Mesenchymal stem cell (in vitro differentiated cells and primary cell): ENCODE measurements around the gene KCTD16. TPM values are rescaled to one million over a fixed set of nuclear protein-coding genes. Genes with fewer than 3 reads are reported as not detected.

Experiments used
- DNase-seq: peaks from one replicate; pipeline ENCODE4 v3.0.0-alpha.2; 2013
- H2AFZ ChIP-seq: one replicate; pipeline ENCODE4 v1.6.1; 2013; ENCODE audit warnings: low read depth, mild to moderate bottlenecking, control low read depth, inconsistent platforms, low read length, moderate library complexity
- H2AK5ac ChIP-seq: 2 replicates; pipeline ENCODE4 v1.6.1; 2013; ENCODE audit warnings: low read length, moderate library complexity, mild to moderate bottlenecking, inconsistent platforms; ENCODE audit not compliant: severe bottlenecking
- H2BK120ac ChIP-seq: one replicate; pipeline ENCODE4 v1.6.1; 2013; ENCODE audit warnings: low read depth, mild to moderate bottlenecking, inconsistent platforms, low read length, moderate library complexity
- H2BK12ac ChIP-seq, 2 experiments: one replicate each; pipeline ENCODE4 v1.6.1; 2013; ENCODE audit warnings: inconsistent platforms in 2 of 2, low read length in 2 of 2, mild to moderate bottlenecking in 2 of 2, moderate library complexity in 2 of 2, control low read depth in 1 of 2
- H2BK15ac ChIP-seq: one replicate; pipeline ENCODE4 v1.6.1; 2013; ENCODE audit warnings: mild to moderate bottlenecking, low read depth, inconsistent platforms; ENCODE audit not compliant: poor library complexity, severe bottlenecking
- H2BK5ac ChIP-seq: 2 replicates; pipeline ENCODE4 v1.6.1; 2013; ENCODE audit warnings: low read depth, mild to moderate bottlenecking, low read length, control low read depth, inconsistent platforms; ENCODE audit not compliant: poor library complexity, severe bottlenecking
- H3K14ac ChIP-seq, 2 experiments: one replicate each; pipeline ENCODE4 v1.6.1; 2013; ENCODE audit warnings: inconsistent platforms in 2 of 2, low read length in 2 of 2, control low read depth in 1 of 2, mild to moderate bottlenecking in 1 of 2, moderate library complexity in 1 of 2
- H3K18ac ChIP-seq, 2 experiments: one replicate each; pipeline ENCODE4 v1.6.1; 2013; ENCODE audit warnings: inconsistent platforms in 2 of 2, low read length in 2 of 2, control low read depth in 1 of 2, low read depth in 1 of 2, mild to moderate bottlenecking in 1 of 2
- H3K23ac ChIP-seq, 2 experiments: one replicate each; pipeline ENCODE4 v1.6.1; 2013; ENCODE audit warnings: inconsistent platforms in 2 of 2, low read length in 2 of 2, mild to moderate bottlenecking in 2 of 2, moderate library complexity in 2 of 2, control low read depth in 1 of 2
- H3K27ac ChIP-seq: 2 replicates; pipeline ENCODE4 v1.5.1; 2013; ENCODE audit warnings: mild to moderate bottlenecking, moderate library complexity, low read length, control low read depth, inconsistent platforms; ENCODE audit not compliant: poor library complexity, severe bottlenecking
- H3K27me3 ChIP-seq, 2 experiments: 2 replicates each; pipeline versions ENCODE4 v1.6.1 to v1.7.0; 2013; ENCODE audit warnings: low read length in 2 of 2, mild to moderate bottlenecking in 2 of 2, moderate library complexity in 2 of 2, control low read depth in 1 of 2, inconsistent platforms in 1 of 2; ENCODE audit not compliant: control insufficient read depth in 1 of 2, insufficient read depth in 1 of 2
- H3K36me3 ChIP-seq, 2 experiments: 2 replicates each; pipeline versions ENCODE4 v1.6.1 to v1.7.0; 2013; ENCODE audit warnings: low read length in 2 of 2, control low read depth in 1 of 2, inconsistent platforms in 1 of 2, low read depth in 1 of 2, mild to moderate bottlenecking in 1 of 2; ENCODE audit not compliant: insufficient read depth in 2 of 2, control insufficient read depth in 1 of 2
- H3K4ac ChIP-seq, 2 experiments: one replicate each; pipeline ENCODE4 v1.6.1; 2013; ENCODE audit warnings: inconsistent platforms in 2 of 2, low read length in 2 of 2, mild to moderate bottlenecking in 2 of 2, moderate library complexity in 2 of 2, control low read depth in 1 of 2, low read depth in 1 of 2
- H3K4me1 ChIP-seq: 2 replicates; pipeline ENCODE4 v1.6.1; 2013; ENCODE audit warnings: low read depth, low read length, control low read depth; ENCODE audit not compliant: control insufficient read depth, insufficient read depth
- H3K4me2 ChIP-seq: 2 replicates; pipeline ENCODE4 v1.6.1; 2013; ENCODE audit warnings: low read length, mild to moderate bottlenecking, inconsistent platforms; ENCODE audit not compliant: poor library complexity, severe bottlenecking
- H3K4me3 ChIP-seq, 2 experiments: 2 replicates each; pipeline versions ENCODE4 v1.5.1 to v1.7.0; 2013; ENCODE audit warnings: low read length in 2 of 2, mild to moderate bottlenecking in 2 of 2, control low read depth in 1 of 2, low read depth in 1 of 2; ENCODE audit not compliant: insufficient read depth in 1 of 2
- H3K79me1 ChIP-seq: replicated peaks from 2 replicates; pipeline ENCODE4 v1.6.1; 2013; ENCODE audit warnings: mild to moderate bottlenecking, control low read depth, low read length, inconsistent platforms; ENCODE audit not compliant: poor library complexity, severe bottlenecking
- H3K9ac ChIP-seq: 2 replicates; pipeline ENCODE4 v1.7.0; 2013; ENCODE audit warnings: mild to moderate bottlenecking, low read length, moderate library complexity
- H3K9me3 ChIP-seq: 2 replicates; pipeline ENCODE4 v1.7.0; 2013; ENCODE audit warnings: mild to moderate bottlenecking, low read length; ENCODE audit not compliant: control insufficient read depth
- H4K8ac ChIP-seq: one replicate; pipeline ENCODE4 v1.6.1; 2013; ENCODE audit warnings: inconsistent platforms, mild to moderate bottlenecking, low read length, moderate library complexity
- H4K91ac ChIP-seq: one replicate; pipeline ENCODE4 v1.6.1; 2013; ENCODE audit warnings: mild to moderate bottlenecking, low read length, inconsistent platforms
- WGBS: methylation state at CpG from one replicate; pipeline ENCODE4 v1.1.7; 2013; ENCODE audit warnings: mixed read lengths; 5-methylcytosine and 5-hydroxymethylcytosine counted together
- polyA plus RNA-seq, 2 experiments: library from polyadenylated mRNA; stranded (reverse); fragments of 200-250 nt; gene quantifications; one replicate each; pipeline ENCODE4 v1.2.3, GENCODE V29; 2013

The KCTD16 gene
- polyA plus RNA-seq (2013, experiment 1 of 2) = 0.22 TPM
- 0.19 TPM for polyA plus RNA-seq (2013, experiment 2 of 2)

GRCh38 chr5:144170276-144171024 is at the start of gene KCTD16, which contains the start of gene YIPF5:
TSS of gene KCTD16 (plus strand) at chr5:144170873.
TSS of gene YIPF5 (minus strand) at chr5:144170659. CDS start at chr5:144169955, 704 bp downstream.
- H2BK120ac ChIP-seq = peak within 1 kb of the TSS; percentile 86
- H3K27me3 ChIP-seq = no peaks in the 10 kb centered on the region
- H3K4me1 ChIP-seq = no peaks in the 10 kb centered on the region
- no peak within 1 kb of the TSS for H2BK5ac ChIP-seq
- peak within 1 kb of the TSS; percentile 84 for H3K27ac ChIP-seq
- H2AK5ac ChIP-seq = peak within 1 kb of the TSS; percentile 60
- peak within 1 kb of the TSS in 1 of 2 experiments; percentile 77 for H3K23ac ChIP-seq
- H2BK12ac ChIP-seq = no peak within 1 kb of the TSS
- peak within 1 kb of the TSS; percentile 99 for H4K8ac ChIP-seq
- WGBS = under 1% methylated on average over 36 of the region's 39 CpGs
- H3K18ac ChIP-seq = peak within 1 kb of the TSS; percentile 97 to 99
- no peaks in the 10 kb centered on the region for H3K79me1 ChIP-seq
- H3K4me2 ChIP-seq = peak within 1 kb of the TSS; percentile 59
- H4K91ac ChIP-seq = peak within 1 kb of the TSS; percentile 98
- H2BK15ac ChIP-seq = peak within 1 kb of the TSS; percentile 15
- H3K4me3 ChIP-seq = peak within 1 kb of the TSS; percentile 96 to 97
- peak within 1 kb of the TSS; percentile 90 to 96 for H3K14ac ChIP-seq
- peak; percentile 96 for DNase-seq
- peak within 1 kb of the TSS; percentile 98 for H3K9ac ChIP-seq
- peak within 1 kb of the TSS; percentile 92 to 95 for H3K4ac ChIP-seq
- peak within 1 kb of the TSS; percentile 73 for H2AFZ ChIP-seq
- H3K9me3 ChIP-seq = no peaks in the 10 kb centered on the region
- peaks cover under 1 to 36% of the 10 kb centered on the region in 2 experiments for H3K36me3 ChIP-seq

- no peak overlapping the region for H2AFZ ChIP-seq
- no peak overlapping the region for H3K18ac ChIP-seq
- H3K23ac ChIP-seq = no peak overlapping the region
- H3K4me1 ChIP-seq = peaks cover 2% of the 10 kb centered on the region
- H3K27ac ChIP-seq = no peak overlapping the region
- no peak for DNase-seq
- H3K36me3 ChIP-seq = no peaks in the 10 kb centered on the region
- H3K9me3 ChIP-seq = peaks cover 6% of the 10 kb centered on the region
- WGBS = 100% methylated on average over 1 of the region's 1 CpG
- no peak overlapping the region for H4K91ac ChIP-seq
- H3K79me1 ChIP-seq = no peaks in the 10 kb centered on the region
- no peak overlapping the region for H3K14ac ChIP-seq
- H4K8ac ChIP-seq = no peak overlapping the region
- no peaks in the 10 kb centered on the region for H3K27me3 ChIP-seq
- H2BK15ac ChIP-seq = no peak overlapping the region
- H2BK12ac ChIP-seq = no peak overlapping the region
- H3K4ac ChIP-seq = no peak overlapping the region
- H3K9ac ChIP-seq = no peak overlapping the region
- no peak overlapping the region for H3K4me2 ChIP-seq
- no peak overlapping the region for H2BK5ac ChIP-seq
- H3K4me3 ChIP-seq = peak overlapping the region in 1 of 2 experiments; percentile 19
- H2BK120ac ChIP-seq = no peak overlapping the region
- H2AK5ac ChIP-seq = no peak overlapping the region
These were observed 49.1 kb upstream of the KCTD16 start for GRCh38 chr5:144121577-144121976.

DNA sequence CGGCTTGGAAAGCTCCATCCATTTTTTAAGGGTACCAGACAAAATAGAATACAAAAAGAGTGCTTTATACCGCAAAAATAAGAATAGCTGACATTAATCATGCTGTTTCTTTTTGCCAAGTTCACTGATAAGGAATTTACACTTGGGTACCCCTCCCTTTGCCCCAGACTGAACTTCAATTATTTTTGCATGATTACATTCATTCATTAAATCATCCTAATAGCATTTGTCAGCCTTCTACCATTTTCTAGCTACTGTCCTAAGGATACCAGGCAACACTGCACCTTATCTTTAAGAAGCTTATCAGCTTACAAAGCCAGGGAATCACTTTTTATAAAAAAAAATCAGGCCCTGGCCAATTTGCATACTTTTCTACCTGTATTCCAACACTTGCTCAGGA is 48.6 kb upstream of the KCTD16 start:
- no peak overlapping the region for H4K8ac ChIP-seq
- H3K4me1 ChIP-seq = peaks cover 2% of the 10 kb centered on the region
- H2BK12ac ChIP-seq = no peak overlapping the region
- H2BK5ac ChIP-seq = no peak overlapping the region
- H3K27me3 ChIP-seq = no peaks in the 10 kb centered on the region
- no peak overlapping the region for H2BK120ac ChIP-seq
- H2AK5ac ChIP-seq = no peak overlapping the region
- WGBS = 99% methylated on average over 2 of the region's 2 CpGs
- no peak overlapping the region for H3K4ac ChIP-seq
- H3K14ac ChIP-seq = no peak overlapping the region
- H3K36me3 ChIP-seq = no peaks in the 10 kb centered on the region
- H3K4me3 ChIP-seq = peak overlapping the region in 1 of 2 experiments; percentile 15
- H3K79me1 ChIP-seq = no peaks in the 10 kb centered on the region
- no peak overlapping the region for H3K4me2 ChIP-seq
- DNase-seq = no peak
- no peak overlapping the region for H3K9ac ChIP-seq
- H3K18ac ChIP-seq = no peak overlapping the region
- no peak overlapping the region for H2AFZ ChIP-seq
- no peak overlapping the region for H3K27ac ChIP-seq
- no peak overlapping the region for H3K23ac ChIP-seq
- H4K91ac ChIP-seq = no peak overlapping the region
- no peak overlapping the region for H2BK15ac ChIP-seq
- peaks cover 6% of the 10 kb centered on the region for H3K9me3 ChIP-seq

- no peak overlapping the region for H2AFZ ChIP-seq
- no peak overlapping the region for H2BK5ac ChIP-seq
- H3K9me3 ChIP-seq = peaks cover 6% of the 10 kb centered on the region
- H3K79me1 ChIP-seq = no peaks in the 10 kb centered on the region
- H3K4ac ChIP-seq = no peak overlapping the region
- H3K9ac ChIP-seq = peak overlapping the region; percentile 4
- H3K4me1 ChIP-seq = peaks cover 2% of the 10 kb centered on the region
- no peak for DNase-seq
- H2BK15ac ChIP-seq = no peak overlapping the region
- H3K4me2 ChIP-seq = no peak overlapping the region
- H3K18ac ChIP-seq = no peak overlapping the region
- no peak overlapping the region for H2BK120ac ChIP-seq
- no peak overlapping the region for H2AK5ac ChIP-seq
- no peaks in the 10 kb centered on the region for H3K27me3 ChIP-seq
- H3K23ac ChIP-seq = no peak overlapping the region
- no peak overlapping the region for H4K8ac ChIP-seq
- no peak overlapping the region for H3K14ac ChIP-seq
- no peaks in the 10 kb centered on the region for H3K36me3 ChIP-seq
- H3K4me3 ChIP-seq = no peak overlapping the region
- no peak overlapping the region for H3K27ac ChIP-seq
- no peak overlapping the region for H2BK12ac ChIP-seq
- WGBS = 90% methylated on average over 3 of the region's 3 CpGs
- no peak overlapping the region for H4K91ac ChIP-seq
These were observed 48.0 kb upstream of the KCTD16 start for GRCh38 chr5:144122641-144123040.
